Measurements from ENCODE around the gene NAA15.

GRCh38 chr4:139295206-139295941, 5.9 kb upstream of the NAA15 start:
- TF ChIP-seq CTCF (IDR thresholded peaks at IDR 0.05; ENCODE audit: low read length) (peak; percentile 91), EZH2 (IDR thresholded peaks at IDR 0.05; ENCODE audit: borderline replicate concordance, low read length) (no peak)

Measured in OCI-LY1 (cell line).